Spinal cord (tissue), 10 donors: ENCODE results near the gene CAPS. TPM values are rescaled to one million over a fixed set of nuclear protein-coding genes. Genes with fewer than 3 reads are reported as not detected.

Experiments
- DNase-seq, 6 donors: peaks; one replicate each; pipeline versions ENCODE4 v3.0.0 to v3.0.0-alpha.2; 2013 to 2015; ENCODE audit warnings: low spot score in 6 of 6, low read depth in 4 of 6
- H3K27ac ChIP-seq: one replicate; pipeline ENCODE4 v1.5.1; 2013; ENCODE audit warnings: low read depth, low read length, control low read depth
- H3K27me3 ChIP-seq: one replicate; pipeline ENCODE4 v1.6.1; 2013; ENCODE audit warnings: low read length; ENCODE audit not compliant: control insufficient read depth, insufficient read depth
- H3K36me3 ChIP-seq: one replicate; pipeline ENCODE4 v1.6.1; 2013; ENCODE audit warnings: low read length; ENCODE audit not compliant: control insufficient read depth, insufficient read depth
- H3K4me1 ChIP-seq: one replicate; pipeline ENCODE4 v1.6.1; 2013; ENCODE audit warnings: low read length; ENCODE audit not compliant: control insufficient read depth, insufficient read depth
- H3K4me3 ChIP-seq: one replicate; pipeline ENCODE4 v1.5.1; 2013; ENCODE audit warnings: low read depth, low read length, control low read depth
- H3K9me3 ChIP-seq: one replicate; pipeline ENCODE4 v1.6.1; 2013; ENCODE audit warnings: low read length; ENCODE audit not compliant: control insufficient read depth, insufficient read depth
- WGBS: methylation state at CpG from one replicate; pipeline ENCODE4 v1.1.5; 2013; ENCODE audit warnings: missing lambda C conversion rate; ENCODE audit not compliant: insufficient coverage; 5-methylcytosine and 5-hydroxymethylcytosine counted together
- polyA plus RNA-seq, 2 donors: library from polyadenylated mRNA; unstranded; fragments of 120-200 nt; gene quantifications; one replicate each; pipeline ENCODE4 v1.2.1, GENCODE V29; 2013; ENCODE audit not compliant: insufficient read length in 2 of 2
- total RNA-seq, 2 donors: library from RNA; depleted of rRNA in 1 of 2; stranded (reverse); fragments of 120-200 nt in 1 of 2; fragments of >200 nt in 1 of 2; gene quantifications; one replicate each; pipeline versions ENCODE4 v1.2.3 to v1.2.4, GENCODE V29; 2013 to 2014
- donor health status: healthy.

CAPS gene
- total and polyA plus RNA-seq, 4 donors = 15.3 to 85.3 (median 49.4) TPM

DNA sequence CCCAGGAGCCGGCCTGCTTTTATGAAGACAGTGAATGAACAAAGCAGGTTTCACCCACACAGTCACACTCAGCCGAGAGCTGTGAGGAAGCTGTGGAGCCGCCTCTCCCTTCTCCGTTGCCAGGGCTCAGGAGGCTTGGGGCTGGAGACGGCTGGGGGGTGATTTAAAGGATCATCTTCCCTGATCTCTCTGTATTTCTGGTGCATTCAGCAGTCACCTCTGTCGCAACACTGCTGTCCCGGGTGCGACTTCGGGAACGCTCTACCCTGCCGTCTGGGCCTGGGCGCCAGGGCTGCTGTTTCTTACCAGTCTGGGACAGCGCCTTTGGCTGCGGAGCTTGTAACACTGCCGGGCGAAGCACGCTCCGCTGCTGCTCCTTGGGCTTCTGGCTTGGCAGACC lies 18.1 kb downstream of the CAPS start:
- 90% methylated on average over 13 of the region's 18 CpGs for WGBS
- Histone ChIP-seq H3K4me1 (peaks cover 42% of the 10 kb centered on the region), H3K27me3 (no peaks in the 10 kb centered on the region), H3K4me3 (no peak overlapping the region), H3K36me3 (peaks cover 88% of the 10 kb centered on the region), H3K9me3 (no peaks in the 10 kb centered on the region), H3K27ac (no peak overlapping the region)
- DNase-seq = no peak

DNA sequence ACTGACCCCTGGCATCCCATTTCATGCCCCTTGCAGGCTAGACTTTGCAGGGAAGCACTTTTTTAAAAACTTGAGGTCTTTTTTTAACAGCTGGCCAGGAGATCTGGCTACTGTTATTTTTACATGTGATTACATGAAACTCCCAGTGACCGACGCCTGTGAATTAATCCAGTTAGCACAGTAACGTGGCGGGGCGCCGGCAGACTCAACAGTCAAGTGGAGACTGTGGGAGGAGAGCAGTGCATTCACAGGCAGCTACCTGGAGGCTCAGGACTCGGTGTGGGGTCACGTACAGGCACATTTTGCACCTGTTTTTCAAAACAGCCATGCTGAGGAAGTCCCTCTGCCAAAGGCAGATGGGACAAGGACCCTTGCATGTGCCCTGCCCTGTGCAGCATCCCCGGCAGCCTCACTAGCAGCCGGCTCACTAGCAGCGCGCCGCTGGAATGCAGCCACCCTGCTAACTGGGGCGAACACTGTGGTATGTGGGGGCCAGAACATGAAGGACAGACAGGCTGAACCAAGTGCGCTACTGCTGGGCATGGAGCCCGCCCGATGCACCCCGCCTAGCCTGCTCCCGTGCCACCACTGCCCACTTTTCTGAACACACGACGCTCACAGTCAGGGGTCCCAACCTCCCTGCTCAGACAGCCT lies 18.7 kb downstream of the CAPS start:
- no peaks in the 10 kb centered on the region for H3K27me3 ChIP-seq
- H3K36me3 ChIP-seq = peaks cover 88% of the 10 kb centered on the region
- DNase-seq = no peak
- H3K9me3 ChIP-seq = no peaks in the 10 kb centered on the region
- peaks cover 43% of the 10 kb centered on the region for H3K4me1 ChIP-seq
- 92% methylated on average over 21 of the region's 21 CpGs for WGBS
- no peak overlapping the region for H3K4me3 ChIP-seq
- H3K27ac ChIP-seq = no peak overlapping the region

DNA sequence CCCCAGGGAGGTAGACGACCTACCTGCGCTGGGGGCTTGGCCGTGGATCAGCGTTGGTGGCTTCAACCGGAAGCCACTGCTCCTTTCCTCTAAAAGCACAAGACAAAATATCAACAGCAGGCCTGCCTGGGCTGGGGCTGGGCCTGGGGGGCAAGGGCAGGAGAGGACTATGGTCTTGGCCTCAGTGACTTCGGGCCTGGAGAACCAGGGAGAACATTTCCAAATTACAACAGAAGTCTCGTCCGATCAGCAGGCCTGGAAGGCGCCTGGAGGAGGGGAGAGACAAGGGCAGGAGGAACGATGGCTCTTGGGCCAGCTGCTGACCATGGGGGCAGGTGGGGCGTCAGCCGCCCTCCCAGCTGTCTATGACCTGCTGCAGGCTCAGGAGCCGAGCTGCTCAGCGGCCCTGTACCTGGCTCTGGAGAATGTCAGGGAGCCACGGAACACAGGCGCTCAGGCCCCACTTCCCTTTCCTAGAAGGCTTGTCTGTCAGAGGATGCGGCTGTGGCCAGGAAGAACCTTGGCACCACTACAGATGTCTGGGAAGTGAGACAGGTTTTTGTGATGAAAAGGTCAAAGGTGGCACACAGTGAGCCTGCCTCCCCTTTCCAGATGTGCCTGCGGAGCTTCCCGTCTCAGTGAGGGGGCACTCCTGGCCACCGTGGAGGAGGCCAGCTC lies 19.5 kb downstream of the CAPS start:
- no peak overlapping the region for H3K4me3 ChIP-seq
- no peaks in the 10 kb centered on the region for H3K9me3 ChIP-seq
- peaks cover 43% of the 10 kb centered on the region for H3K4me1 ChIP-seq
- H3K27ac ChIP-seq = no peak overlapping the region
- H3K36me3 ChIP-seq = peaks cover 85% of the 10 kb centered on the region
- WGBS = 88% methylated on average over 14 of the region's 20 CpGs
- H3K27me3 ChIP-seq = no peaks in the 10 kb centered on the region
- no peak for DNase-seq

DNA sequence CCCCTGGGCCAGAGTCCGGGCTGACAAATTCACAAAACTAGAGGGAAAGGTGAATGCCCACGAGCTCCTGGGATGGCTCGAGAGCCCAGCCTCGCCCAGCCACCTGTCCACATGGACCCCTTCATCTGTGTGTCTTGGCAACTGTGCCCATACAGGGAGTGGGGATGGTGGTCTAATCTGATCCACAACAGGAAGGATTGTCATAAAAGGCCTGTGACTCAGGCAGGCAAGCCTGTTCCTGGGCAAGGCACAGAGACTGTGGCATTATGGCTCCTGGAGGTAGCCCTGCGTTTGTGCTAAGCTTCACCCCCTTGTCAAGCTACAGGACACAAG lies 20.0 kb downstream of the CAPS start:
- H3K27me3 ChIP-seq = no peaks in the 10 kb centered on the region
- H3K36me3 ChIP-seq = peaks cover 83% of the 10 kb centered on the region
- no peak overlapping the region for H3K27ac ChIP-seq
- H3K4me1 ChIP-seq = peaks cover 43% of the 10 kb centered on the region
- 90% methylated on average over 5 of the region's 5 CpGs for WGBS
- no peaks in the 10 kb centered on the region for H3K9me3 ChIP-seq
- no peak overlapping the region for H3K4me3 ChIP-seq
- no peak for DNase-seq

DNA sequence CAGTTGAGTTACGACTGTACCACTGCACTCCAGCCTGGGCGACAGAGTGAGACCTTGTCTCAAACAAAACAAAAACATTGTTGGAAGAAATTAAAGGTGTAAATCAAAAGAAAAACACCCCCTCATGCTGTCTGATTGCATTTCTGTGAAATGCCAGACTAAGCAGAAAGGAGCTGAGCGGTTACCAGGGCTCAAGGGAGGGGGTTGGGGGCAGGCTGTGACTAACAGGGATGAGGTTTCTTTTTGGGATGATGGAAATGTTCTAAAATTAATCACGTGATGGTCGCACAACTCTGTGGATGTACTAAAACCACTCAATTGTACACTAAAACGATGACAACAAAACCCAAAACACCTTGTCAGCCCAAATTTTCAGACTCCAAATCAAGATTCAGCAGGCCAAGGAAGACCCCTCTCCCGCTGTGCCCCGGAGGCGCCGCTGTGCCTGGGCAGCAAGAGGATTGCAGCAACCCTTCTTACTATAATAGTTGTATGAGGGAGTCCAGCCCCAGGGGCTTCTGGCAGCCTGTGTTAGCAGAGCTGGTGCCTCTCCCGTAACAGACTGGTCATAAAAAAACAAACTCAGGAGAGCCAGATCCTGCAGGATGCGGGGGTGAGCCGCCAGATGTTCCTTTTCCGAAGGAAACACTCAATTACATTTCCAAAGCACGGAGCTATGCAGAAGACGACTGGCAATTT lies 20.9 kb downstream of the CAPS start:
- WGBS = 59% methylated on average over 10 of the region's 16 CpGs
- no peak overlapping the region for H3K27ac ChIP-seq
- H3K9me3 ChIP-seq = no peaks in the 10 kb centered on the region
- H3K4me1 ChIP-seq = peaks cover 43% of the 10 kb centered on the region
- H3K36me3 ChIP-seq = peaks cover 81% of the 10 kb centered on the region
- no peaks in the 10 kb centered on the region for H3K27me3 ChIP-seq
- H3K4me3 ChIP-seq = no peak overlapping the region
- peak in 1 of 6 donors; percentile 80 for DNase-seq

DNA sequence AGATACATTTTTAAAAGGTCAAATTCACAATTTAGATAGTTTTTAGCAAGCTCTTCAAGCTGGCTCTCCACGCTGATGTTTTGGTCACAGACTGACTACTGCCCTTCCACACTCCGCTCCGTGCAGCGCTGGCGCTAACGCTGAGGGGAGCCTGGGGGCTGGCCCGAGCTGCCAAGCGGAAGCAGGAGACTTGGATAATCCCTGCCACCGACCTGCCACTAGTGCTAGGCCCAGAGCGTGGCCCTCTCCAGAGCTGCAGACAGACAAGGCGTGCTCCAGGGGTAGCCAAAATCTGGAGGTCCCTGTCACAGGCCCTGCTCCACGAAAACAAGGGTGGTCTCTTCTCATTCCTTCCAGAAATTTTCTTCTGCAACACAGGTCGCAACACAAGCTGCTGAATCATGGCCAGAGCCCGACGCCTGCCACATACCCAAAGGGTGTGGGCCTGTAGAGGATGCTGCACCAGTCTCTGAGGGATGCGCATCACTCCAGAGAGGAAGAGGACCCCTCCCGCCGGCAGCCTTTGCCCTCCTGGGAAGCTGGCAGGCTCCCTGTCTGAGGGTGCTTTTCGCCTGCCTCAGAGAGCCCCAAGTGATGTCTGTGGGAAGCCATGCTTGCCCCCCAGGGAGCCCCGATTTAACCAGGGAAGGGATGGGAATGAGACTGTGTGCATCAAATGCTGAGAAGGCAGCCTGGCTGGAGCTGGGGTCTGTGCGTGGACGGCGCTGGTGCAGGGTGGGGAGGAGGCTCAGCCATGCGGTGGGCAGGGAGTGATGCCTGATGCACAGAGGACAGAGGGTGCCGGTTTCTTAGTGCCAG lies 21.6 kb downstream of the CAPS start:
- H3K9me3 ChIP-seq = no peaks in the 10 kb centered on the region
- DNase-seq = no peak
- peaks cover 81% of the 10 kb centered on the region for H3K36me3 ChIP-seq
- no peaks in the 10 kb centered on the region for H3K27me3 ChIP-seq
- peaks cover 43% of the 10 kb centered on the region for H3K4me1 ChIP-seq
- 76% methylated on average over 24 of the region's 25 CpGs for whole genome bisulfite sequencing
- peak overlapping the region; percentile 30 for H3K27ac ChIP-seq
- no peak overlapping the region for H3K4me3 ChIP-seq

DNA sequence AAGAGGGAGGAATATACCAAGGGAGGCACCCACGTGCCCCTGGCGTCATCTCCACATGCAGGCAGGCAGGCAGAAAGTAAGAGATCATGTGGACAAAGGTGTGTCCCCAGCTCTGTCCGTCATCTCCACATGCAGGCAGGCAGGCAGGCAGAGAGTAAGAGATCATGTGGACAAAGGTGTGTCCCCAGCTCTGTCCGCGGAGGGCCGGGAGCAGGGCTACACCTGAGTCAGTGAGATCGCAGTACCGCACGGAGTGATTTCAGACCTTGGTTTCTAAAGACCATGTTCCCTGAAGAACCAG lies 22.2 kb downstream of the CAPS start:
- Histone ChIP-seq H3K9me3 (no peaks in the 10 kb centered on the region), H3K4me3 (no peak overlapping the region), H3K27ac (no peak overlapping the region), H3K4me1 (peaks cover 43% of the 10 kb centered on the region), H3K36me3 (peaks cover 81% of the 10 kb centered on the region), H3K27me3 (no peaks in the 10 kb centered on the region)
- WGBS = 93% methylated on average over 9 of the region's 9 CpGs
- no peak for DNase-seq

DNA sequence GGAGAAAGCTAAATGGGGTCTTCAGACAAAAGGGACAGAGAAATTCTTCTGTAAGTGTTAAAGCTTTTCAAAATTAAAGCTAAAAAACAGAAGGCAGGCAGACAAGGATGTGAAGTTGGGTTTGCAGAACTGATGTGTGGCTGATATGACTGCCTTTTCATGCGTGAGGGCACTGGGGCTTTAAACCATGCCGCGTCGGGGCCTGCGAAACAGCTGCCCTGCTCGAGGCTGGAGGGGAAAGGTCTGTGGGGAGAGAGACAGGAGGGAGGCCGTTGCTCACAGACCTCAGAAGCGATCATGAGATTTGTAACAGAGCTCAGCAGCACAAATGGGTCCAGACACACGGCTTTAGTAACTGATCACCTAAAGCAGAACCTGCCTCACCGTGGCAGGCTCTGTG lies 23.5 kb downstream of the CAPS start:
- no peaks in the 10 kb centered on the region for H3K9me3 ChIP-seq
- peaks cover 73% of the 10 kb centered on the region for H3K36me3 ChIP-seq
- no peak for DNase-seq
- peaks cover 48% of the 10 kb centered on the region for H3K4me1 ChIP-seq
- H3K4me3 ChIP-seq = no peak overlapping the region
- H3K27ac ChIP-seq = no peak overlapping the region
- WGBS = 72% methylated on average over 10 of the region's 10 CpGs
- H3K27me3 ChIP-seq = no peaks in the 10 kb centered on the region

DNA sequence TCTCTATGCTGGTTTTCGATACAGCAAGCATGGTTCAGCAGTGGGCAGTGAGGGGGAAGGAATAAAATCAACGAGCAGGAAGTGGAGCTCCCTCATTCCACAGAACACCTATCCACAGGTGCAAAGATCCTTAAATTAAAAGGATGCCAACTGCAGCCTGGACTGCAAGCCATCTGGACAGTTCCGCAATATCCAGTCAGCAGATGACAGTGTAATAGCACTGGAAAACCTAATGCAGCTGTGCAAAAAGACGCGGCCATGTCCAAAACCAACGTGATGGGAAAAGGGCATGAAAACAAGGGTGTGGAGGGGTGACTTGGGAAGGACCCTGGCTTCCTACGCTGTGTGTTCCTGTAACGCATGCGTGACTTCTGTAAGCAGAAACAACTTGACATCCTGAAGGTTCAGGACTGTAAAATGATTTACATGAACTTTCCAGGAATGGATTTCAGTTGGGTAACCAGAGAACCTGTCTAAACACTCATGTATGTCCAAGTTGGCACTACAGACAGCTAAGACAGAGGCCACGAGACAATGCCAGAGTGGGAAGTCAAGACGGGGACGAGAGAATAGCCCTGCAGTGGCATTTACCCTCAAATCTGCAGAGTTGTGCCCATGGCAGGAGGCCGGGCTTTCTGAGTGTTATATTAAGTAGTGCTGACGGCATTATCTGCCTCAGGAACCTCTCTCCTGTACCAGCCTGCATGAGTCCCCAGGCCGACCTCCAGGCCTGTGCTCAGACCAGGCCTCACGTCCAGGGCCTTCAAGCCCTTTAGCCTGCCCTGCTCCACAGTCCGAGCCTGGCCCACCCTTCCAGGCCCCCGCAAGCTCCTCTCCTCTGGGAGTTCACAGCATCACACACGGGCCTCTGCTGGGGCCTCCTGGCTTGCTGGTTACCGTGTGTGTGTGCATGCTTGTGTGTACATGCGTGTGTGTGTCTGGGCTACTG lies 26.5 kb downstream of the CAPS start:
- Histone ChIP-seq H3K27ac (no peak overlapping the region), H3K36me3 (peaks cover 63% of the 10 kb centered on the region), H3K4me1 (peaks cover 44% of the 10 kb centered on the region), H3K27me3 (no peaks in the 10 kb centered on the region), H3K4me3 (no peak overlapping the region), H3K9me3 (no peaks in the 10 kb centered on the region)
- no peak for DNase-seq
- WGBS = 95% methylated on average over 11 of the region's 21 CpGs
